A549 (cell line): ENCODE results near the gene PIP5KL1.

Experiments used
- EP300 ChIP-seq, 2 experiments: fragments of >200 bp; sonication (Bioruptor Twin); formaldehyde crosslinking; IDR thresholded peaks; 2 replicates in 1 of 2; 3 replicates in 1 of 2; pipeline ENCODE4 v1.6.1; 2016 to 2017
- GATA3 ChIP-seq: IDR thresholded peaks from 2 replicates; pipeline ENCODE4 v1.6.1; 2012; ENCODE audit warnings: borderline replicate concordance
- TF ChIP-seq, protein P1 (sequence below): fragments of >200 bp; sonication (Bioruptor Twin); formaldehyde crosslinking; IDR thresholded peaks from 3 replicates; pipeline ENCODE4 v1.5.1; 2016

DNA sequence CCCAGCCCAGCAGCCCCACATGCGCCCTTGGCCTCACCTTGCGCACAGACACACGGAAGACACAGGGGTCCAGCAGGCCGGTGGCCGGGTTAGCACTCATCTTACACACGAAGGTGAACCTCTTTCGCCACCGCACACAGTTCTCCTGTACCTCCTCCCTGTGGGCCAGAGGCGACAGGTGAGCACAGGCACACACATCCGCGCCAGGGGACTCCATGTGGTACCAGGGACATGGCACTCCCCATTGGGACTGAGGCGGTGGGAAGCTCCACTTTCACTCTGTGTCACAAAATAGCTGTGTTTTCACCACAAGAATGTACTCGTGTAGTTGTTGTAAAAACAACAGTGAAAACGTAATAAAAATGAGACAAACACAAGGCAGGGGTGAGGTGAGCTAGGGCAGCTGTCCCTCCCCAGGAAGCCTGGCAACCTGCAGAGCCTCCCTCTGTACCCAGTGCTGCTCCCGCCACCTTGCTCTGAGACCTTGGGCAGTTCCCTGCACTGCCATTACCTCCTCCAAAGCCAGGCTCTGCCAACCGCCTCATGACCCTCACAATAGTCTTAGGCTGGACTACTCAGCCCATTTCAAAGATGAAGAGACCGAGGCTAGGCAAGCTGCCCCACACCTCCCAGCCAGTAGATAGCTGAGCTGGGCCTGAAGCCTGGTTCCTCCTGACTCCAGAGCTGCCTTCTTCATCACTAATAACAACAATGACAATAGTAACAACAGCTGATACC is 23.4 kb upstream of the PIP5KL1 start:
- TF ChIP-seq EP300 (IDR thresholded peaks at IDR 0.05) (no peak), GATA3 (no peak)
- TF ChIP-seq, protein P1, sequence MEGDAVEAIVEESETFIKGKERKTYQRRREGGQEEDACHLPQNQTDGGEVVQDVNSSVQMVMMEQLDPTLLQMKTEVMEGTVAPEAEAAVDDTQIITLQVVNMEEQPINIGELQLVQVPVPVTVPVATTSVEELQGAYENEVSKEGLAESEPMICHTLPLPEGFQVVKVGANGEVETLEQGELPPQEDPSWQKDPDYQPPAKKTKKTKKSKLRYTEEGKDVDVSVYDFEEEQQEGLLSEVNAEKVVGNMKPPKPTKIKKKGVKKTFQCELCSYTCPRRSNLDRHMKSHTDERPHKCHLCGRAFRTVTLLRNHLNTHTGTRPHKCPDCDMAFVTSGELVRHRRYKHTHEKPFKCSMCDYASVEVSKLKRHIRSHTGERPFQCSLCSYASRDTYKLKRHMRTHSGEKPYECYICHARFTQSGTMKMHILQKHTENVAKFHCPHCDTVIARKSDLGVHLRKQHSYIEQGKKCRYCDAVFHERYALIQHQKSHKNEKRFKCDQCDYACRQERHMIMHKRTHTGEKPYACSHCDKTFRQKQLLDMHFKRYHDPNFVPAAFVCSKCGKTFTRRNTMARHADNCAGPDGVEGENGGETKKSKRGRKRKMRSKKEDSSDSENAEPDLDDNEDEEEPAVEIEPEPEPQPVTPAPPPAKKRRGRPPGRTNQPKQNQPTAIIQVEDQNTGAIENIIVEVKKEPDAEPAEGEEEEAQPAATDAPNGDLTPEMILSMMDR = no peak
